ENCODE results near the gene PPP1R15A.
"Not testable (repeated sequence)": the region's sequence is repeated elsewhere in the genome, so short reads cannot be mapped to it uniquely, and the experiment has no call there.

PPP1R15A gene

GRCh38 chr19:48899781-48900476 lies 27.7 kb downstream of the PPP1R15A start, which contains the start of gene NUCB1:
Gene NUCB1 (plus strand): TSS chr19:48900312. CDS start chr19:48900797, 485 bp downstream.
- peak within 1 kb of the TSS; percentile 80 to 86 for H3K27ac ChIP-seq
- peak within 1 kb of the TSS; percentile 78 for H3K4me3 ChIP-seq
- peak; percentile 100 for DNase-seq (ENCODE audit: low spot score)
- no peak for TF ChIP-seq CTCF (IDR thresholded peaks at IDR 0.05)

- H3K4me3 ChIP-seq, result peak overlapping the region; percentile 78
- peak overlapping the region; percentile 80 to 86 for H3K27ac ChIP-seq
- no peak for DNase-seq (ENCODE audit: low spot score)
- no peak for TF ChIP-seq CTCF (IDR thresholded peaks at IDR 0.05)
These were observed 28.5 kb downstream of the PPP1R15A start for GRCh38 chr19:48900477-48901406.

- not testable (repeated sequence) for H3K27ac ChIP-seq; DNase-seq (ENCODE audit: low spot score); H3K4me3 ChIP-seq
These were observed 30.1 kb downstream of the PPP1R15A start for GRCh38 chr19:48902291-48902690.

GRCh38 chr19:48903788-48904187 lies 31.6 kb downstream of the PPP1R15A start:
- H3K4me3 ChIP-seq; DNase-seq (ENCODE audit: low spot score); H3K27ac ChIP-seq: not testable (repeated sequence)

- Histone ChIP-seq H3K4me3 (no peak overlapping the region), H3K27ac (no peak overlapping the region)
- no peak for TF ChIP-seq CTCF (IDR thresholded peaks at IDR 0.05)
- DNase-seq (ENCODE audit: low spot score), result no peak
These were observed 33.4 kb downstream of the PPP1R15A start for GRCh38 chr19:48905664-48906063.

GRCh38 chr19:48906324-48906723 lies 34.1 kb downstream of the PPP1R15A start:
- Histone ChIP-seq H3K4me3 (no peak overlapping the region), H3K27ac (no peak overlapping the region)
- no peak for DNase-seq (ENCODE audit: low spot score)
- TF ChIP-seq CTCF (IDR thresholded peaks at IDR 0.05), result no peak

GRCh38 chr19:48907671-48908070 lies 35.5 kb downstream of the PPP1R15A start:
- no peak for TF ChIP-seq CTCF (IDR thresholded peaks at IDR 0.05)
- peak overlapping the region in 1 of 2 donors; percentile 41 for H3K27ac ChIP-seq
- no peak for DNase-seq (ENCODE audit: low spot score)
- H3K4me3 ChIP-seq, result no peak overlapping the region

GRCh38 chr19:48909424-48910077 lies 37.3 kb downstream of the PPP1R15A start:
- H3K27ac ChIP-seq, result peak overlapping the region in 1 of 2 donors; percentile 17
- not testable (repeated sequence) for H3K4me3 ChIP-seq; DNase-seq (ENCODE audit: low spot score)
